Glutamatergic neuron (in vitro differentiated cells): ENCODE measurements around the gene E2F2. TPM values are rescaled to one million over a fixed set of nuclear protein-coding genes. Genes with fewer than 3 reads are reported as not detected.

Experiments used
- DNase-seq: peaks from one replicate; pipeline ENCODE4 v3.0.0; 2022
- H3K27ac Mint-ChIP-seq: one replicate; pipeline ENCODE4 v1.8.0; 2020; ENCODE audit warnings: mild to moderate bottlenecking, mixed read lengths, inconsistent platforms; ENCODE audit not compliant: unreplicated experiment
- H3K27me3 Mint-ChIP-seq: one replicate; pipeline ENCODE4 v1.8.0; 2020; ENCODE audit warnings: mild to moderate bottlenecking, moderate library complexity, mixed read lengths, inconsistent platforms; ENCODE audit not compliant: unreplicated experiment
- H3K36me3 Mint-ChIP-seq: one replicate; pipeline ENCODE4 v1.8.0; 2020; ENCODE audit warnings: mild to moderate bottlenecking, mixed read lengths, inconsistent platforms; ENCODE audit not compliant: unreplicated experiment
- H3K4me1 Mint-ChIP-seq: one replicate; pipeline ENCODE4 v1.8.0; 2020; ENCODE audit warnings: mild to moderate bottlenecking, low read depth, mixed read lengths, inconsistent platforms; ENCODE audit not compliant: unreplicated experiment
- H3K4me3 Mint-ChIP-seq: one replicate; pipeline ENCODE4 v1.8.0; 2020; ENCODE audit warnings: mild to moderate bottlenecking, mixed read lengths, inconsistent platforms; ENCODE audit not compliant: unreplicated experiment
- H3K9me3 Mint-ChIP-seq: one replicate; pipeline ENCODE4 v1.8.0; 2020; ENCODE audit warnings: mild to moderate bottlenecking, moderate library complexity, mixed read lengths, inconsistent platforms; ENCODE audit not compliant: unreplicated experiment
- CTCF ChIP-seq: fragments of 200-600 bp; sonication (generic); IDR thresholded peaks from one replicate; pipeline ENCODE4 v1.5.0; 2021; ENCODE audit not compliant: partially characterized antibody, unreplicated experiment
- total RNA-seq: library from RNA; stranded (reverse); fragmentation: NEBNext Ultra II Directional; extraction: Animal tissue kit (Norgen Biotek cat#: 25700); gene quantifications from one replicate; pipeline ENCODE4 v1.2.1, GENCODE V29; 2021; ENCODE audit not compliant: unreplicated experiment

Gene E2F2
- total RNA-seq, 1 donor from 2014 or later, result 5.4 TPM

- Mint-ChIP-seq H3K36me3 (peaks cover 10% of the 10 kb centered on the region), H3K4me1 (peaks cover 7% of the 10 kb centered on the region), H3K9me3 (peaks cover 2% of the 10 kb centered on the region), H3K4me3 (no peak overlapping the region), H3K27me3 (peaks cover 11% of the 10 kb centered on the region), H3K27ac (no peak overlapping the region)
- TF ChIP-seq CTCF, result no peak
- no peak for DNase-seq
These were observed 39.1 kb upstream of the E2F2 start for GRCh38 chr1:23570001-23570691.

- peaks cover 2% of the 10 kb centered on the region for H3K9me3 Mint-ChIP-seq
- no peak for DNase-seq
- H3K27ac Mint-ChIP-seq, result peak overlapping the region; percentile 89
- H3K36me3 Mint-ChIP-seq, result peaks cover 5% of the 10 kb centered on the region
- peaks cover 11% of the 10 kb centered on the region for H3K27me3 Mint-ChIP-seq
- peaks cover 7% of the 10 kb centered on the region for H3K4me1 Mint-ChIP-seq
- H3K4me3 Mint-ChIP-seq, result peak overlapping the region; percentile 94
- no peak for TF ChIP-seq CTCF
These were observed 37.8 kb upstream of the E2F2 start for GRCh38 chr1:23568608-23569383.

- Mint-ChIP-seq H3K27ac (peak overlapping the region; percentile 89), H3K4me1 (peaks cover 7% of the 10 kb centered on the region), H3K4me3 (peak overlapping the region; percentile 94), H3K27me3 (peaks cover 11% of the 10 kb centered on the region), H3K9me3 (peaks cover 2% of the 10 kb centered on the region), H3K36me3 (peaks cover 5% of the 10 kb centered on the region)
- DNase-seq, result no peak
- no peak for TF ChIP-seq CTCF
These were observed 37.1 kb upstream of the E2F2 start for GRCh38 chr1:23567996-23568607.

GRCh38 chr1:23567629-23567995 lies 36.6 kb upstream of the E2F2 start:
- no peak for DNase-seq
- peaks cover 2% of the 10 kb centered on the region for H3K9me3 Mint-ChIP-seq
- H3K36me3 Mint-ChIP-seq, result peaks cover 5% of the 10 kb centered on the region
- H3K4me3 Mint-ChIP-seq, result peak overlapping the region; percentile 71
- no peak overlapping the region for H3K27ac Mint-ChIP-seq
- no peak for TF ChIP-seq CTCF
- peaks cover 11% of the 10 kb centered on the region for H3K27me3 Mint-ChIP-seq
- H3K4me1 Mint-ChIP-seq, result peaks cover 7% of the 10 kb centered on the region
